ENCODE results near the gene BTBD9. TPM values are rescaled to one million over a fixed set of nuclear protein-coding genes. Genes with fewer than 3 reads are reported as not detected.

Gene BTBD9
- total and polyA plus RNA-seq, 2 donors (not counting 3 experiments of a cell fraction or from before 2014, with no cell fraction given) = 4.9 to 15.0 TPM

DNA sequence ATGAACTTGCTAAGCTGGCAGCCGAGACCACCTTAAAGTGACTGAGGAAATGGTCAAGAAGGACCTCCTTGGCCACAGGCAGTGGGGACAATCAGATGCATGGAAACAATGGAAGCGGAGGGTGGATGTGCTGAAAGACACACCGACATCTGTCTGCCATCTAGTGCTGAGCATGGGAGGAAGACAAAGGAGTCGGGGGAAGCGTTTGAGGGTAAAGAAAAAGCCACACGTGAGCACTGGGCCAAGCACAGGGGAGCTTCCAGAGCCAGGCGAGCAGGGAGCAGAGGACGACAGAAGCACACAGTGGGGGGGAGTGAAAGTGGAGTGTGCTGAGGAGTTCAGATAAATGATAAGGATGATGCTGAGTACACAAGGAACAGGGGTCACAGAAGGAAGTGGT is 452.4 kb downstream of the BTBD9 start:
- BruUV-seq (replicated peaks) = no TSS peak
- dilution Hi-C loops (cut with MboI; ENCODE audit: extremely low pct_ligation_motif_present, low sequenced_read_pairs) (no loop called here), intact Hi-C loops (cut with micrococcal nuclease) (no loop called here)
- no peak overlapping the region for H3K4me2 ChIP-seq (ENCODE audit: insufficient read depth, low read length)
- H3K27ac ChIP-seq (ENCODE audit: insufficient read depth, low read depth, low read length) = no peak overlapping the region
- H3K79me2 ChIP-seq (ENCODE audit: control insufficient read depth, insufficient read depth, low read length) = no peaks in the 10 kb centered on the region
- no peaks in the 10 kb centered on the region for H3K4me1 ChIP-seq (ENCODE audit: control insufficient read depth, extremely low read depth, insufficient read depth, low read length)
- H3K9ac ChIP-seq (replicated peaks; ENCODE audit: extremely low read depth, insufficient read depth, low read length) = no peak overlapping the region
- H3K4me3 ChIP-seq (replicated peaks in 1 of 3; ENCODE audit: insufficient read depth in 1 of 3, low read depth in 1 of 3, low read length in 3 of 3) = no peak overlapping the region
- no peaks in the 10 kb centered on the region for H3K27me3 ChIP-seq (ENCODE audit: control insufficient read depth in 2 of 2, insufficient read depth in 2 of 2, low read length in 2 of 2)
- TF ChIP-seq, protein P1, sequence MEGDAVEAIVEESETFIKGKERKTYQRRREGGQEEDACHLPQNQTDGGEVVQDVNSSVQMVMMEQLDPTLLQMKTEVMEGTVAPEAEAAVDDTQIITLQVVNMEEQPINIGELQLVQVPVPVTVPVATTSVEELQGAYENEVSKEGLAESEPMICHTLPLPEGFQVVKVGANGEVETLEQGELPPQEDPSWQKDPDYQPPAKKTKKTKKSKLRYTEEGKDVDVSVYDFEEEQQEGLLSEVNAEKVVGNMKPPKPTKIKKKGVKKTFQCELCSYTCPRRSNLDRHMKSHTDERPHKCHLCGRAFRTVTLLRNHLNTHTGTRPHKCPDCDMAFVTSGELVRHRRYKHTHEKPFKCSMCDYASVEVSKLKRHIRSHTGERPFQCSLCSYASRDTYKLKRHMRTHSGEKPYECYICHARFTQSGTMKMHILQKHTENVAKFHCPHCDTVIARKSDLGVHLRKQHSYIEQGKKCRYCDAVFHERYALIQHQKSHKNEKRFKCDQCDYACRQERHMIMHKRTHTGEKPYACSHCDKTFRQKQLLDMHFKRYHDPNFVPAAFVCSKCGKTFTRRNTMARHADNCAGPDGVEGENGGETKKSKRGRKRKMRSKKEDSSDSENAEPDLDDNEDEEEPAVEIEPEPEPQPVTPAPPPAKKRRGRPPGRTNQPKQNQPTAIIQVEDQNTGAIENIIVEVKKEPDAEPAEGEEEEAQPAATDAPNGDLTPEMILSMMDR (IDR thresholded peaks at IDR 0.05; ENCODE audit: extremely low read depth in 1 of 2, insufficient read depth in 1 of 2, low read depth in 1 of 2, low read length in 2 of 2) = no peak
- TF ChIP-seq, protein P2, sequence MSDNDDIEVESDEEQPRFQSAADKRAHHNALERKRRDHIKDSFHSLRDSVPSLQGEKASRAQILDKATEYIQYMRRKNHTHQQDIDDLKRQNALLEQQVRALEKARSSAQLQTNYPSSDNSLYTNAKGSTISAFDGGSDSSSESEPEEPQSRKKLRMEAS (IDR thresholded peaks at IDR 0.05; ENCODE audit: insufficient read depth, insufficient read length) = no peak
- TF ChIP-seq MYC (IDR thresholded peaks at IDR 0.05; ENCODE audit: low read depth, low read length) = no peak
- no peak for TF ChIP-seq GATA2 (IDR thresholded peaks at IDR 0.05; ENCODE audit: insufficient read depth, insufficient read length, low read depth, low read length)
- TF ChIP-seq FOS (IDR thresholded peaks at IDR 0.05; ENCODE audit: borderline replicate concordance, insufficient read depth, low read length) = no peak
- TF ChIP-seq POLR2A (IDR thresholded peaks at IDR 0.05; ENCODE audit: low read depth, low read length) = no peak
- no peak for TF ChIP-seq JUN (IDR thresholded peaks at IDR 0.05; ENCODE audit: borderline replicate concordance, insufficient read depth, insufficient read length, low read depth)
- TF ChIP-seq EZH2 (IDR thresholded peaks at IDR 0.05; ENCODE audit: borderline replicate concordance, low read depth, low read length, severe bottlenecking) = no peak
- no peak for TF ChIP-seq POLR2AphosphoS5 (IDR thresholded peaks at IDR 0.05; ENCODE audit: insufficient read depth, low read depth, low read length)
- H3K9me3 ChIP-seq (replicated peaks; ENCODE audit: control insufficient read depth, insufficient read depth, low read length) = no peaks in the 10 kb centered on the region
- no peaks in the 10 kb centered on the region for H3K9me1 ChIP-seq (replicated peaks; ENCODE audit: control insufficient read depth, extremely low read depth, insufficient read depth, low read length)
- CTCF ChIA-PET = interaction anchor here (1.1 to 1.5 kb wide), 3 partner anchors 8 to 26 kb away, joined by 3 to 5 read pairs (median 5); no protein-coding TSS in a partner anchor
- H4K20me1 ChIP-seq (replicated peaks; ENCODE audit: control insufficient read depth, extremely low read depth, insufficient read depth, low read length) = no peaks in the 10 kb centered on the region
- H3K36me3 ChIP-seq (ENCODE audit: control insufficient read depth in 2 of 2, extremely low read depth in 1 of 2, insufficient read depth in 2 of 2, low read length in 2 of 2) = no peaks in the 10 kb centered on the region
- POLR2A ChIA-PET = no interaction called here
- no peak for FAIRE-seq
- H2AFZ ChIP-seq (ENCODE audit: low read depth, low read length) = no peak overlapping the region
- DNase-seq (ENCODE audit: low read depth, low spot score) = no peak

Measured in endothelial cell of umbilical vein (primary cell).